CD4-positive, alpha-beta T cell treated with Interferon alpha-2 for 1 hour (primary cell): Measurements from ENCODE around the gene ZNF865.

Experiments
- DNase-seq, 2 donors: peaks; one replicate each; pipeline ENCODE4 v3.0.0-alpha.2; 2020 to 2022

The ZNF865 gene

DNA sequence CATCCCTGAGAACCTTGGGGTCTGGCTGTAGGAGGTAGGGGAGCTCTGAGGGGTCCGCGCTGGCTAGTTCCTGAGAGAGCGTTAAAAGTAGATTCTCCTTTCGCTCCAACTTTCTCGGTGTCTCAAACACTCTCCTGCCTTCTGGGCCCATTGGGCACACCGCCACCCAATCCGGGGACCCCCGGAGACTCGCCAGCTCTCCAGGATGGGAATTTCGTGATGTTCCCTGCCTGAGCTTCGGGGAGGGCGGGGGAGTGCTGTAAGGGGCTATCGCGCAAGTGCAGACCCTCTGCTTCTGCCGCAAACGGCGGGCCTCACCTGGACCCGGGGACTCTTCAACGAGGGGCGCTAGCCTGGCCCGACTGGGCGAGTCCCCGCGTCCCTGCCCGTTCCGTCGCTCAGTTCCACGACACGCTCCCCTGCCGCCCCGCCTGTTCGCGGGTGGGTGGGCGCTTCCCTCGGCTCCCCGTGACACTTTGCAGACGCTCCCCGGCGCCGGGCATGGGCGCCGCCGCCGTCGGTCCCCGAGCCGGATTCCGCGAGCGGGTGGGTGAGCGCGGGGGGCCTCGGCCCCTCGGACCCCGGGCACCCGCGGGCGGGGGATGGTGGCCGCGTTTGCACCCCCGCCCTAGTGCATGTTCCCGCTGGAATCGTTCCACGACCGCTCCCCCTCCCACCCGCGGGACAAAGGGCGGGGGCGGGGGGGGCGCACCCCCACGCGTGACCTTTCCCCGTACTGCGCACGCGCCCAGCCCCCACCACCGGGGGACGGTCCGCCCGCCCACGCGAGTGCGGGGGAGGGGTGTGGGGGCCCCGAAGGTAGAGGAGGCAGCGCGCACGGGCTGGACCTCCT, 42.5 kb downstream of the ZNF865 start, which contains the start of gene CCDC106:
CCDC106 (plus strand) TSS at position 481 of the 853 bp plus-strand sequence. CDS start 835 bp downstream, outside the sequence.
- DNase-seq: peak in 1 of 2 donors; percentile 50

- DNase-seq: no peak
Measured at GRCh38 chr19:55648585-55649267, 43.3 kb downstream of the ZNF865 start.

GRCh38 chr19:55649268-55650125, 44.0 kb downstream of the ZNF865 start:
- no peak for DNase-seq

- no peak for DNase-seq
Measured at GRCh38 chr19:55650126-55650557, 44.7 kb downstream of the ZNF865 start.

DNA sequence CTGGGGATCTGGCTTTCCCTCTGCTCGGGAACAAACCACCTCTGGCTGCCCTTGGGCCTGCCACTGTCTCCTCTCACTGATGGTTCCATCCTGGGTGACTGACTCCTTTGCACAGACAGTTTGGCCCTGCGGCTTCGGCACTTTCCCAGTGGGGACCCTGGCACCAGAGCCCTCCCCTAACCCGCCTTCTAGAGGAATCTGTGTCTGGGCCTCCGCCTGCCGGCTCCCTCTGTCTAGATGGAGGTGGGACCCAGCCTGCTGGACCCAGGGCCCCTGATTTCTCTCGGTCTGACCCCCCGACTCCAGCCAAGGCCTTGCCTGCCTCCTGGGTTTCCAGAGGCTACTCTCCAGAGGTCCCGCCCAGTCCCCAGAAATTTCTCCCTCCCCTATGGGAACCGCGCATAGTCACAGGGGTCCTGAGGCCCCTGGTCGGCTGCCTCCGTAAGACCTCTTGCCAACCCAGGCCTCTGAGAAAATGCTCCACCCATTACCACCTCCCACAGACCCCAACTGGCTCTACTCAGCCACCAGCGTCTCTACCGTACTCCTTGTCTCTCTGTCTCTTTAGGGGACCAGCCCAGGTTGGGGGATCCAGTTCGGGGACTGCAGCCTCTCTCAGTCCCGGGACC, 45.3 kb downstream of the ZNF865 start:
- no peak for DNase-seq

DNA sequence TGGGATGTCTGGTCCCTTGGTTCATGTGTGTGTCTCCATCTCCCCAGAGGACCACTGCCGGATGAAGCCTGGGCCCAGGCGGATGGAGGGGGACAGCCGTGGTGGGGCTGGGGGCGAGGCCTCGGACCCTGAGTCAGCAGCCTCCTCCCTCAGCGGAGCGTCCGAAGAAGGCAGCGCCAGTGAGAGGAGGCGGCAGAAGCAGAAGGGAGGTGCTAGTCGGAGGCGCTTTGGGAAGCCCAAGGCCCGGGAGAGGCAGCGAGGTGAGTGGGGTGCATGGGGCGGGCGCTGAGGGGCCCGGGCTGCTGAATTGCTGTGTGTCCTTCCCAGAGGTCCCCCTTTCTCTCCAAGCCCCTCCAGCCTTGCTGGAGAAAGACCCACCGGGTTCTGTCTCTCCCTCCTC, 45.8 kb downstream of the ZNF865 start:
- DNase-seq: no peak

GRCh38 chr19:55652311-55653128, 47.1 kb downstream of the ZNF865 start:
- no peak for DNase-seq

GRCh38 chr19:55653651-55654322, 48.3 kb downstream of the ZNF865 start:
- DNase-seq: peak; percentile 99

DNA sequence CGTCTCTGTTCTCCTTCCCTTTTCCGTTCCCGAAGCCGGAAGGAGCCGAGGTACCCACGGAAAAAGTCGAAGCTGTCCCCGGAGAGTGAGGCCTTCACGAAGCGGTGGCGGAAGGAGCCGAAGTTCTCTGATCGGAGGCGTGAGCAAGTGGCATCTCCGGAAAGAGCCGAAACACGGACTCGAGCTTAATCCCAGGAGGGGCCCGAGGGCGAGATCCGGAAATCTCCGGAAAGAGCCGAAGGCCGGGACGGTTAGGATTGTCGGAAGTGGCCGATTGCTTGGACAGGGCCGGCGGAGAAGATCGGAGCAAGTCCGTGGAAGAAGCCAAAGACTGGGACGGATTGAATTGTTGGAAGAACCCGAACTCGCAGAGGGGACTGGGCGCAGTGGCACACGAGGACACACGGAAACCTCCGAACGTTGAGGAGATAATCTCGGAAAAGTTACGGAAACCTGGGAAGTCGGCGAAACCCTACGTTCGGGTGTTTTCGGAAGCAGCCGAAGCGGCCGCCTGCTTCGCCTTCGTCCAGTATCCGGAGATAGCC, 48.9 kb downstream of the ZNF865 start:
- DNase-seq: peak; percentile 100

DNA sequence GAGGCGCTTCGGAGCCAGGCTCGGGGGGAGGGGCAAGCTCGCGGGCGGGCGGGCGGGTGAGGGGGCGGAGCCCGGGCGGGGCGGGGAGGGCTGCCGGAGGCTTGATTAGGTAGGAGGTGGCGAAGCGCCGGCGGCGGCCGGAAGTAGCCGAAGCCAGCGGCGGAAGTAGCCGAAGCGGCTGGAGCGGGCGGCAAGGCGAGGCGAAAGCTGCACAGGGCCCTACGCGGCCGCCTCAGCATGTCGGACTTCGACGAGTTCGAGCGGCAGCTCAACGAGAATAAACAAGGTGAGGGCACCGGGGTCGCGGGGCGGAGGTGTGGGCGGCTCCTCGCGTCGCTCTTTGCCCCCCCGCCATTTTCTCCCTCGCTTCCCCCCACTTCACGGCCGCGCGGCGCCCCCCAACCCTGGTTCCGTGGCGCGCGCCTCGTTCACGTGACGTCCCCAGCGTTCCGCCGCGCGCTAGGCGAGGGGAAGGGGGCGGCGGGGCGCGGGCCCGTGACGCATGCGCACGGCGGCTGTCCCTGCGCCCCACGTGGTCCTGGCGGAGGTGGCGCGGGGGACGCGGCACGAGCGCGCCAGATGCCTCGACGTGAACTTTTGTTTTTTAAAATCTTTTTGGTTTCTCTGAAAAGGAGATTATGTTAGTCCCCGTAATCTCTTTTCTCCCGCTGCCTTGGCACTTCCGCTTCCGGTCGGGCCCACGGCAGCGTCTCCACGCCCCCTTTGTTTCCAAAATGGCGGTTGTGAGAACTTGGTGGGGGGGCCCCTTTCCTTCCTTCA, 49.6 kb downstream of the ZNF865 start, which contains the start of gene U2AF2:
U2AF2 (plus strand) TSS at position 168 of the 780 bp plus-strand sequence; CDS start at position 238, 70 bp downstream.
- DNase-seq: peak; percentile 96 to 97

- no peak for DNase-seq
Measured at GRCh38 chr19:55655648-55656040, 50.2 kb downstream of the ZNF865 start.

GRCh38 chr19:55656552-55656951, 51.1 kb downstream of the ZNF865 start:
- no peak for DNase-seq

DNA sequence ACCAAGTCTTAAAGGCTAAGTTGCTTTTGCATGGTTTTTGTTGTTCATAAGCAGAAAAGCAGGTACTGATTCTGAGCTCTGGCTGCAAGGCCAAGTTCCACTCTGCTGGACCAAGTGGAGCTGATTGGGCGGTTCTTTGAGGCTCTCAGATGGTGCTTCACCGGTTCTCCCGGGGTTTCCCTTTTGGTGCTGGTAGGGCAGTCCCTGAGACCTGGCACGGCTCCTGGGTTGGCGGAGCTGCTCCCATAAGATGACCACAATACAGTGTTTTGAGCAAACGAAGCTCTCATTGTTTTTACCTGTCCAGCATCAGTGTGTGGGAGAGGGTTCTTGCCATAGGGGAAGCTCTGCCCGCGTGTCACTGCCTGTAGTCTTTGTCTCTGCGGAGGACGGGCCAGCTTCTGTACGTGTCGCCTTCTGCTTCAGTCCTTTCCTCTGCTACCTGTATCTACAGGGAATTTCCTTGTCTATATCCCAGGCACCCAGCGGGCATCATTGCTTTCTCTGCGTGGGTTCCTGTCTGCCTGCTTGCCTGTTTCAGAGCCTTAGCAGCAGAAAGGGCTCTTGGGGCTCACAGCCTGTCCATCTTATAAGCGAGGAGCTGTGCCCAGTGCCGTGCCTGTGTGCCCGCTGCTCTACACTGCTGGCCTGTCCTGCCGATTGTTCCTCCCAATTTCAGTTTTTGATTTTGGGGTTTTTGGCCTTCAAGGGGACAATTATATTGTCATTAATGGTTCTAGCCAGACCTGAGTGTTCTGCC, 51.7 kb downstream of the ZNF865 start:
- DNase-seq: peak in 1 of 2 donors; percentile 32

- no peak for DNase-seq
Measured at GRCh38 chr19:55658846-55659459, 53.5 kb downstream of the ZNF865 start.

- DNase-seq: no peak
Measured at GRCh38 chr19:55659822-55660221, 54.4 kb downstream of the ZNF865 start.

DNA sequence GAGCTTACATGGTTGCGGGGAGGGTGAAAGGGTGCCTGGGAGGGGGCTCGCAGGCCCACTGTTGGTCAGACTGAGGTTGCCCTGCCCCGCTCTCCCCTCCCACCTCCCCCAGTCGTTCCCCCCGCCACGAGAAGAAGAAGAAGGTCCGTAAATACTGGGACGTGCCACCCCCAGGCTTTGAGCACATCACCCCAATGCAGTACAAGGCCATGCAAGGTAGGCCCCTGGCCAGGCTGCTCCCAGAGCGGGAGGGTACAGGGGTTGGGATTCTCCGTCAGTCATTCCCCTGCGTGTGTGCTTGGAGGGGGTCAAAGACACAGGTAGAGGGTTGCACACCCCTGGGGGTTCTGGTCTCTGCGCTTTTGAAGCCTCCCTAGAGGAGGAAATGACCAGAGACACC, 55.0 kb downstream of the ZNF865 start:
- no peak for DNase-seq

DNA sequence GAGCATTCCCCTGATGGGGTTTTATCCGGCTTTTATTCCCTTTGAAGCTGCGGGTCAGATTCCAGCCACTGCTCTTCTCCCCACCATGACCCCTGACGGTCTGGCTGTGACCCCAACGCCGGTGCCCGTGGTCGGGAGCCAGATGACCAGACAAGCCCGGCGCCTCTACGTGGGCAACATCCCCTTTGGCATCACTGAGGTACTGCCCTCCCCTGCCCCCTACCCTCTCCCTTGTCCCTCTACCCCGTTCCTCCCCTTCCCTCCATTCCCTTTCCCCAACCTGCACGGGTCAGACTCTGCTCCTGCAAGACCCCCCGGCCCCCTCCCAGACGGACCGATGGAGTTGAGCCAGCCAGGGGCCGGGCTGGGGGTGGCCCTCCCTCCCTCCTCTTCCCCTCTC, 55.5 kb downstream of the ZNF865 start:
- DNase-seq: no peak

GRCh38 chr19:55661826-55662225, 56.4 kb downstream of the ZNF865 start:
- no peak for DNase-seq
